Endothelial cell (in vitro differentiated cells): ENCODE data around the gene TBC1D22B. TPM values are rescaled to one million over a fixed set of nuclear protein-coding genes. Genes with fewer than 3 reads are reported as not detected.
A peak's percentile ranks its signal among the peaks of the same experiment; 100 is the strongest.

ENCODE experiments used
- DNase-seq: peaks from one replicate; pipeline ENCODE4 v3.0.0; 2021; ENCODE audit warnings: low spot score
- H3K27ac Mint-ChIP-seq: one replicate; pipeline ENCODE4 v1.8.0; 2021; ENCODE audit warnings: mixed read lengths, inconsistent platforms; ENCODE audit not compliant: unreplicated experiment
- H3K27me3 Mint-ChIP-seq: one replicate; pipeline ENCODE4 v1.8.0; 2021; ENCODE audit warnings: mild to moderate bottlenecking, moderate library complexity, mixed read lengths, inconsistent platforms; ENCODE audit not compliant: unreplicated experiment
- H3K36me3 Mint-ChIP-seq: one replicate; pipeline ENCODE4 v1.8.0; 2021; ENCODE audit warnings: mild to moderate bottlenecking, low read depth, mixed read lengths, inconsistent platforms; ENCODE audit not compliant: unreplicated experiment
- H3K4me1 Mint-ChIP-seq: one replicate; pipeline ENCODE4 v1.8.0; 2021; ENCODE audit warnings: mild to moderate bottlenecking, mixed read lengths, inconsistent platforms; ENCODE audit not compliant: unreplicated experiment
- H3K4me3 Mint-ChIP-seq: one replicate; pipeline ENCODE4 v1.8.0; 2021; ENCODE audit warnings: mild to moderate bottlenecking, mixed read lengths, inconsistent platforms; ENCODE audit not compliant: unreplicated experiment
- H3K9me3 Mint-ChIP-seq: one replicate; pipeline ENCODE4 v1.8.0; 2021; ENCODE audit warnings: mixed read lengths, inconsistent platforms; ENCODE audit not compliant: unreplicated experiment
- CTCF ChIP-seq: fragments of 200-600 bp; sonication (generic); IDR thresholded peaks from one replicate; pipeline ENCODE4 v1.5.0; 2021; ENCODE audit warnings: antibody characterized with exemption; ENCODE audit not compliant: unreplicated experiment
- total RNA-seq: library from RNA; stranded (reverse); fragmentation: NEBNext Ultra II Directional; extraction: Animal tissue kit (Norgen Biotek cat#: 25700); gene quantifications from one replicate; pipeline ENCODE4 v1.2.1, GENCODE V29; 2021; ENCODE audit not compliant: unreplicated experiment

TBC1D22B gene
- total RNA-seq, 1 donor from 2014 or later, result 11.8 TPM

- DNase-seq, result no peak
- no peak overlapping the region for H3K27ac Mint-ChIP-seq
Measured at GRCh38 chr6:37275350-37275749, 17.8 kb downstream of the TBC1D22B start.

GRCh38 chr6:37277001-37277409, 19.4 kb downstream of the TBC1D22B start:
- Mint-ChIP-seq H3K27me3 (peaks cover under 1% of the 10 kb centered on the region), H3K4me3 (no peak overlapping the region)
- TF ChIP-seq CTCF, result no peak

More at GRCh38 chr6:37275350-37275749, 17.8 kb downstream of the TBC1D22B start:
- TF ChIP-seq CTCF, result no peak
- peaks cover 14% of the 10 kb centered on the region for H3K36me3 Mint-ChIP-seq
- H3K9me3 Mint-ChIP-seq, result no peaks in the 10 kb centered on the region
- peaks cover 6% of the 10 kb centered on the region for H3K4me1 Mint-ChIP-seq
- no peaks in the 10 kb centered on the region for H3K27me3 Mint-ChIP-seq
- no peak overlapping the region for H3K4me3 Mint-ChIP-seq

GRCh38 chr6:37279366-37280134, 22.0 kb downstream of the TBC1D22B start:
- peaks cover 2% of the 10 kb centered on the region for H3K27me3 Mint-ChIP-seq
- peaks cover 6% of the 10 kb centered on the region for H3K4me1 Mint-ChIP-seq
- no peak for DNase-seq

More at GRCh38 chr6:37277001-37277409, 19.4 kb downstream of the TBC1D22B start:
- Mint-ChIP-seq H3K36me3 (peaks cover 18% of the 10 kb centered on the region), H3K4me1 (peaks cover 6% of the 10 kb centered on the region), H3K27ac (no peak overlapping the region), H3K9me3 (no peaks in the 10 kb centered on the region)
- no peak for DNase-seq

GRCh38 chr6:37280162-37280887, 22.8 kb downstream of the TBC1D22B start:
- H3K27me3 Mint-ChIP-seq, result peaks cover 2% of the 10 kb centered on the region

More at GRCh38 chr6:37279366-37280134, 22.0 kb downstream of the TBC1D22B start:
- no peaks in the 10 kb centered on the region for H3K9me3 Mint-ChIP-seq
- H3K4me3 Mint-ChIP-seq, result no peak overlapping the region
- peak overlapping the region; percentile 39 for H3K27ac Mint-ChIP-seq
- peaks cover 41% of the 10 kb centered on the region for H3K36me3 Mint-ChIP-seq
- no peak for TF ChIP-seq CTCF

More at GRCh38 chr6:37280162-37280887, 22.8 kb downstream of the TBC1D22B start:
- no peak for DNase-seq
- no peak overlapping the region for H3K27ac Mint-ChIP-seq
- H3K36me3 Mint-ChIP-seq, result peaks cover 42% of the 10 kb centered on the region
- no peaks in the 10 kb centered on the region for H3K9me3 Mint-ChIP-seq
- peaks cover 6% of the 10 kb centered on the region for H3K4me1 Mint-ChIP-seq
- TF ChIP-seq CTCF, result no peak
- H3K4me3 Mint-ChIP-seq, result no peak overlapping the region
